NCI-H1105 (cell line): ENCODE results near the gene DPYD.

ENCODE experiments used
- DNase-seq: peaks from one replicate; lab custom pipeline; 2025; lab: John Stamatoyannopoulos, UW

DPYD gene

GRCh38 chr1:97044159-97044760, 876.6 kb downstream of the DPYD start:
- no peak for DNase-seq

DNA sequence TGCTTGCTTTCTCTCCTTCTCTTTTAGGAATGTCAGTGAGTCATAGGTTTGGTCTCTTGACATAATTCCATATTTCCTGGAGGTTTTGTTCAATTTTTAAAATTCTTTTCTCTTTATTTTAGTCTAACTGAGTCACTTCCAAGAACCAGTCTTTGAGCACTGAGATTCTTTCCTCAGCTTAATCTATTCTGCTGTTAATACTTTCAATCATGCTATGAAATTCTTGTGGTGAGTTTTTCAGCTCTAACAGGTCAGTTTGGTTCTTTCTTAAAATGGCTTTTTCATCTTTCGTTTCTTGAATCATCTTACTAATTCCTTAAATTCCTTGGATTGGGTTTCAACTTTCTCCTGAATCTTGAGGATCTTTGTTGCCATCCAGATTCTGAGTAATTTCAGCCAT, 878.3 kb downstream of the DPYD start:
- no peak for DNase-seq

- DNase-seq = no peak
Observed at GRCh38 chr1:97041026-97041425, 879.8 kb downstream of the DPYD start.

- DNase-seq = no peak
Observed at GRCh38 chr1:97038410-97038809, 882.4 kb downstream of the DPYD start.

DNA sequence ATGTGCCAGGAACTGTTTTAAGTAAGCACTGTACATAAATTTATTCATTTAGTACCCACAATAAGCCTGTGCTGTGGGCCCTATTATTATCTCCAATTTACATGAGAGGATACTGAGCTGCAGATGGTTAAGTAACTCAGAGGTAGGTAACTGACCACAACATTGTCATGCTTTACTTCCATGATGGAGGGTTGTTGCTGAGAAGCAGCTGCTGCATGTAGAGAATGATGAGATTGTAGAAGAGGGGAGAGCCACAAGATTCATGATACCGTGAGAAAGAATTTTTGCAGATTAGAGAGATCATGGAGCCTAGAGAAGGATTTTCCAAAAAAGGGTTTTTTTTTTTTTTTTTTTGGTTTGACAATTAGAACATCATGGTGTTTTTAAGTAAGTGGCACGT, 886.2 kb downstream of the DPYD start:
- no peak for DNase-seq

DNA sequence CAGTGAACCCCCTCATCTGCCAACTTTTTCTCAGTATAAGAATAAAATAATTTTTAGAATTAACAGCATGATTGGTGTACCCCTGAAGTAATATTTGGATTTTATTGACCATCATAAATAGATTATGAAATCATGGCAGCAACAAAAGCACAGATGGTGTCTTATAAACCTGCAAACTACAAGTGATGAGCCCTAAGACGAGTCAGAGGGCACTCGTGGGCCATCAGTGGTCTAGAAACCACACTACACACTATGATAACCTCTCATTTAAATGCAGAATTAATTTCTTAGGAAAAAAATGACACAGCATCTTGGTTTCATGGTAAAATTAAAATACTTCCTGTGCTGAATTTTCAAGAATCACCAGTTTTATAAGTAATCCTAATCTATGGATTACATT, 886.9 kb downstream of the DPYD start:
- no peak for DNase-seq
